ENCODE results near the gene GOLGA6L7. TPM values are rescaled to one million over a fixed set of nuclear protein-coding genes. Genes with fewer than 3 reads are reported as not detected.
"Not testable (repeated sequence)": the region's sequence is repeated elsewhere in the genome, so short reads cannot be mapped to it uniquely, and the experiment has no call there.

Gene GOLGA6L7
- polyA plus RNA-seq: not detected

- not testable (repeated sequence) for H3K36me3 ChIP-seq (ENCODE audit: control insufficient read depth in 2 of 2, insufficient read depth in 2 of 2, low read length in 1 of 2); H3K27ac ChIP-seq (ENCODE audit: low read depth in 2 of 2, low read length in 1 of 2); H3K27me3 ChIP-seq (ENCODE audit: control insufficient read depth in 1 of 2, insufficient read depth in 2 of 2, low read length in 2 of 2); H3K4me3 ChIP-seq (ENCODE audit: low read depth in 1 of 2, low read length in 2 of 2); H3K4me1 ChIP-seq (ENCODE audit: control insufficient read depth in 2 of 2, insufficient read depth in 2 of 2, low read length in 1 of 2); H3K9me3 ChIP-seq (ENCODE audit: control insufficient read depth in 2 of 2, insufficient read depth in 1 of 2, low read depth in 1 of 2, low read length in 1 of 2)
- WGBS, 2 donors: 94% methylated on average over 13 of the region's 13 CpGs
Observed at GRCh38 chr15:28848521-28848920, at the start of gene GOLGA6L7. Gene GOLGA6L7 (minus strand): TSS chr15:28848644. CDS start chr15:28848549, 95 bp downstream.

GRCh38 chr15:28897861-28898585, 49.6 kb upstream of the GOLGA6L7 start:
- no peaks in the 10 kb centered on the region for H3K4me1 ChIP-seq (ENCODE audit: control insufficient read depth in 2 of 2, insufficient read depth in 2 of 2, low read length in 1 of 2)
- peaks cover 0 to 2% of the 10 kb centered on the region in 2 donors for H3K9me3 ChIP-seq (ENCODE audit: control insufficient read depth in 2 of 2, insufficient read depth in 1 of 2, low read depth in 1 of 2, low read length in 1 of 2)
- no peak overlapping the region for H3K27ac ChIP-seq (ENCODE audit: low read depth in 2 of 2, low read length in 1 of 2)
- H3K27me3 ChIP-seq (ENCODE audit: control insufficient read depth in 1 of 2, insufficient read depth in 2 of 2, low read length in 2 of 2): no peaks in the 10 kb centered on the region
- 89 to 91% methylated on average over 13 of the region's 13 CpGs for WGBS, 2 donors
- no peak overlapping the region for H3K4me3 ChIP-seq (ENCODE audit: low read depth in 1 of 2, low read length in 2 of 2)
- H3K36me3 ChIP-seq (ENCODE audit: control insufficient read depth in 2 of 2, insufficient read depth in 2 of 2, low read length in 1 of 2): no peaks in the 10 kb centered on the region

- H3K4me3 ChIP-seq (ENCODE audit: low read depth in 1 of 2, low read length in 2 of 2): no peak overlapping the region
- no peak overlapping the region for H3K27ac ChIP-seq (ENCODE audit: low read depth in 2 of 2, low read length in 1 of 2)
- 52 to 73% methylated on average over 4 of the region's 4 CpGs for WGBS, 2 donors
- H3K36me3 ChIP-seq (ENCODE audit: control insufficient read depth in 2 of 2, insufficient read depth in 2 of 2, low read length in 1 of 2): no peaks in the 10 kb centered on the region
- no peaks in the 10 kb centered on the region for H3K27me3 ChIP-seq (ENCODE audit: control insufficient read depth in 1 of 2, insufficient read depth in 2 of 2, low read length in 2 of 2)
- no peaks in the 10 kb centered on the region for H3K4me1 ChIP-seq (ENCODE audit: control insufficient read depth in 2 of 2, insufficient read depth in 2 of 2, low read length in 1 of 2)
- H3K9me3 ChIP-seq (ENCODE audit: control insufficient read depth in 2 of 2, insufficient read depth in 1 of 2, low read depth in 1 of 2, low read length in 1 of 2): peaks cover 0 to 2% of the 10 kb centered on the region in 2 donors
Observed at GRCh38 chr15:28896951-28897350, 48.5 kb upstream of the GOLGA6L7 start.

- WGBS, 2 donors: 86 to 93% methylated on average over 6 of the region's 6 CpGs
- no peak overlapping the region for H3K4me3 ChIP-seq (ENCODE audit: low read depth in 1 of 2, low read length in 2 of 2)
- no peaks in the 10 kb centered on the region for H3K36me3 ChIP-seq (ENCODE audit: control insufficient read depth in 2 of 2, insufficient read depth in 2 of 2, low read length in 1 of 2)
Observed at GRCh38 chr15:28895566-28895965, 47.1 kb upstream of the GOLGA6L7 start.

GRCh38 chr15:28895146-28895545, 46.7 kb upstream of the GOLGA6L7 start:
- no peaks in the 10 kb centered on the region for H3K36me3 ChIP-seq (ENCODE audit: control insufficient read depth in 2 of 2, insufficient read depth in 2 of 2, low read length in 1 of 2)
- peaks cover 0 to 2% of the 10 kb centered on the region in 2 donors for H3K9me3 ChIP-seq (ENCODE audit: control insufficient read depth in 2 of 2, insufficient read depth in 1 of 2, low read depth in 1 of 2, low read length in 1 of 2)
- no peaks in the 10 kb centered on the region for H3K27me3 ChIP-seq (ENCODE audit: control insufficient read depth in 1 of 2, insufficient read depth in 2 of 2, low read length in 2 of 2)
- no peak overlapping the region for H3K27ac ChIP-seq (ENCODE audit: low read depth in 2 of 2, low read length in 1 of 2)
- 94% methylated on average over 13 of the region's 13 CpGs for WGBS, 2 donors
- H3K4me1 ChIP-seq (ENCODE audit: control insufficient read depth in 2 of 2, insufficient read depth in 2 of 2, low read length in 1 of 2): no peaks in the 10 kb centered on the region
- no peak overlapping the region for H3K4me3 ChIP-seq (ENCODE audit: low read depth in 1 of 2, low read length in 2 of 2)

More at GRCh38 chr15:28895566-28895965, 47.1 kb upstream of the GOLGA6L7 start:
- H3K4me1 ChIP-seq (ENCODE audit: control insufficient read depth in 2 of 2, insufficient read depth in 2 of 2, low read length in 1 of 2): no peaks in the 10 kb centered on the region
- H3K27ac ChIP-seq (ENCODE audit: low read depth in 2 of 2, low read length in 1 of 2): no peak overlapping the region
- H3K9me3 ChIP-seq (ENCODE audit: control insufficient read depth in 2 of 2, insufficient read depth in 1 of 2, low read depth in 1 of 2, low read length in 1 of 2): peaks cover 0 to 2% of the 10 kb centered on the region in 2 donors
- H3K27me3 ChIP-seq (ENCODE audit: control insufficient read depth in 1 of 2, insufficient read depth in 2 of 2, low read length in 2 of 2): no peaks in the 10 kb centered on the region

GRCh38 chr15:28894631-28895030, 46.2 kb upstream of the GOLGA6L7 start:
- 88 to 90% methylated on average over 13 of the region's 13 CpGs for WGBS, 2 donors
- Histone ChIP-seq H3K27ac (ENCODE audit: low read depth in 2 of 2, low read length in 1 of 2) (no peak overlapping the region), H3K27me3 (ENCODE audit: control insufficient read depth in 1 of 2, insufficient read depth in 2 of 2, low read length in 2 of 2) (no peaks in the 10 kb centered on the region), H3K9me3 (ENCODE audit: control insufficient read depth in 2 of 2, insufficient read depth in 1 of 2, low read depth in 1 of 2, low read length in 1 of 2) (peaks cover 0 to 2% of the 10 kb centered on the region in 2 donors), H3K4me3 (ENCODE audit: low read depth in 1 of 2, low read length in 2 of 2) (no peak overlapping the region), H3K36me3 (ENCODE audit: control insufficient read depth in 2 of 2, insufficient read depth in 2 of 2, low read length in 1 of 2) (no peaks in the 10 kb centered on the region), H3K4me1 (ENCODE audit: control insufficient read depth in 2 of 2, insufficient read depth in 2 of 2, low read length in 1 of 2) (no peaks in the 10 kb centered on the region)

- no peak overlapping the region for H3K27ac ChIP-seq (ENCODE audit: low read depth in 2 of 2, low read length in 1 of 2)
- H3K4me3 ChIP-seq (ENCODE audit: low read depth in 1 of 2, low read length in 2 of 2): no peak overlapping the region
- no peaks in the 10 kb centered on the region for H3K27me3 ChIP-seq (ENCODE audit: control insufficient read depth in 1 of 2, insufficient read depth in 2 of 2, low read length in 2 of 2)
- H3K4me1 ChIP-seq (ENCODE audit: control insufficient read depth in 2 of 2, insufficient read depth in 2 of 2, low read length in 1 of 2): no peaks in the 10 kb centered on the region
- H3K36me3 ChIP-seq (ENCODE audit: control insufficient read depth in 2 of 2, insufficient read depth in 2 of 2, low read length in 1 of 2): no peaks in the 10 kb centered on the region
- WGBS, 2 donors: 28 to 33% methylated on average over 12 of the region's 12 CpGs
- H3K9me3 ChIP-seq (ENCODE audit: control insufficient read depth in 2 of 2, insufficient read depth in 1 of 2, low read depth in 1 of 2, low read length in 1 of 2): peaks cover 0 to 2% of the 10 kb centered on the region in 2 donors
Observed at GRCh38 chr15:28892789-28893610, 44.6 kb upstream of the GOLGA6L7 start.

- peaks cover 0 to 3% of the 10 kb centered on the region in 2 donors for H3K27me3 ChIP-seq (ENCODE audit: control insufficient read depth in 1 of 2, insufficient read depth in 2 of 2, low read length in 2 of 2)
- H3K4me3 ChIP-seq (ENCODE audit: low read depth in 1 of 2, low read length in 2 of 2): no peak overlapping the region
- H3K9me3 ChIP-seq (ENCODE audit: control insufficient read depth in 2 of 2, insufficient read depth in 1 of 2, low read depth in 1 of 2, low read length in 1 of 2): peaks cover 0 to 2% of the 10 kb centered on the region in 2 donors
- no peaks in the 10 kb centered on the region for H3K36me3 ChIP-seq (ENCODE audit: control insufficient read depth in 2 of 2, insufficient read depth in 2 of 2, low read length in 1 of 2)
- no peaks in the 10 kb centered on the region for H3K4me1 ChIP-seq (ENCODE audit: control insufficient read depth in 2 of 2, insufficient read depth in 2 of 2, low read length in 1 of 2)
- no peak overlapping the region for H3K27ac ChIP-seq (ENCODE audit: low read depth in 2 of 2, low read length in 1 of 2)
- WGBS, 2 donors: 93% methylated on average over 6 of the region's 6 CpGs
Observed at GRCh38 chr15:28891588-28891987, 43.1 kb upstream of the GOLGA6L7 start.

- Histone ChIP-seq H3K27me3 (ENCODE audit: control insufficient read depth in 1 of 2, insufficient read depth in 2 of 2, low read length in 2 of 2) (peaks cover 0 to 6% of the 10 kb centered on the region in 2 donors), H3K36me3 (ENCODE audit: control insufficient read depth in 2 of 2, insufficient read depth in 2 of 2, low read length in 1 of 2) (no peaks in the 10 kb centered on the region), H3K27ac (ENCODE audit: low read depth in 2 of 2, low read length in 1 of 2) (no peak overlapping the region), H3K4me1 (ENCODE audit: control insufficient read depth in 2 of 2, insufficient read depth in 2 of 2, low read length in 1 of 2) (no peaks in the 10 kb centered on the region), H3K4me3 (ENCODE audit: low read depth in 1 of 2, low read length in 2 of 2) (no peak overlapping the region), H3K9me3 (ENCODE audit: control insufficient read depth in 2 of 2, insufficient read depth in 1 of 2, low read depth in 1 of 2, low read length in 1 of 2) (peaks cover 0 to 2% of the 10 kb centered on the region in 2 donors)
- WGBS, 2 donors: 84% methylated on average over 15 of the region's 15 CpGs
Observed at GRCh38 chr15:28890711-28891495, 42.5 kb upstream of the GOLGA6L7 start.
